ENCODE data around the gene DKK3. TPM values are rescaled to one million over a fixed set of nuclear protein-coding genes. Genes with fewer than 3 reads are reported as not detected.

Gene DKK3
- total and polyA plus RNA-seq, 2 experiments from 2014 or later, result 16.8 to 31.1 TPM

DNA sequence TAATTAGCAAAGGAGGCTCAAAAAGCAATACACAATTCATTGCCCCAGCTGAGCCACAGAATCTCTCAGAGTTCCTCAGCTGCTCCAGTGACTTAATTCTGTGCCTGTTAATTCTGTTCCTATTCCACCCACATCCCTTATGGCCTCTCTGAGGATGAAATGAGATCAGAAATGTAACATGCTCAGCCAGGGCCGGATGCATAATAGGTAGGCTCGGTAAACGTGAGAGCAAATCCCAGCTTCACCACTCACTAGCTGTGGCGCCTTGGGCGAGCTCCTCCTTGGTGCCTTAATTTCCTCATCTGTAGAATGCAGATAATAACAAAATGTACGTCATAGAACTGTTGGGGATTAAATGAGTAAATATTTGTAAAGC, 42.8 kb upstream of the DKK3 start (continued):
- TF ChIP-seq JUNB (IDR thresholded peaks at IDR 0.05; ENCODE audit: unreplicated experiment), result no peak
- TF ChIP-seq EZH2 (IDR thresholded peaks at IDR 0.05; ENCODE audit: low read depth, unreplicated experiment), result no peak
- TF ChIP-seq, protein P1, sequence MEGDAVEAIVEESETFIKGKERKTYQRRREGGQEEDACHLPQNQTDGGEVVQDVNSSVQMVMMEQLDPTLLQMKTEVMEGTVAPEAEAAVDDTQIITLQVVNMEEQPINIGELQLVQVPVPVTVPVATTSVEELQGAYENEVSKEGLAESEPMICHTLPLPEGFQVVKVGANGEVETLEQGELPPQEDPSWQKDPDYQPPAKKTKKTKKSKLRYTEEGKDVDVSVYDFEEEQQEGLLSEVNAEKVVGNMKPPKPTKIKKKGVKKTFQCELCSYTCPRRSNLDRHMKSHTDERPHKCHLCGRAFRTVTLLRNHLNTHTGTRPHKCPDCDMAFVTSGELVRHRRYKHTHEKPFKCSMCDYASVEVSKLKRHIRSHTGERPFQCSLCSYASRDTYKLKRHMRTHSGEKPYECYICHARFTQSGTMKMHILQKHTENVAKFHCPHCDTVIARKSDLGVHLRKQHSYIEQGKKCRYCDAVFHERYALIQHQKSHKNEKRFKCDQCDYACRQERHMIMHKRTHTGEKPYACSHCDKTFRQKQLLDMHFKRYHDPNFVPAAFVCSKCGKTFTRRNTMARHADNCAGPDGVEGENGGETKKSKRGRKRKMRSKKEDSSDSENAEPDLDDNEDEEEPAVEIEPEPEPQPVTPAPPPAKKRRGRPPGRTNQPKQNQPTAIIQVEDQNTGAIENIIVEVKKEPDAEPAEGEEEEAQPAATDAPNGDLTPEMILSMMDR (conservative IDR thresholded peaks at IDR 0.05; ENCODE audit: low read depth in 2 of 2), result no peak
- TF ChIP-seq, protein P2, sequence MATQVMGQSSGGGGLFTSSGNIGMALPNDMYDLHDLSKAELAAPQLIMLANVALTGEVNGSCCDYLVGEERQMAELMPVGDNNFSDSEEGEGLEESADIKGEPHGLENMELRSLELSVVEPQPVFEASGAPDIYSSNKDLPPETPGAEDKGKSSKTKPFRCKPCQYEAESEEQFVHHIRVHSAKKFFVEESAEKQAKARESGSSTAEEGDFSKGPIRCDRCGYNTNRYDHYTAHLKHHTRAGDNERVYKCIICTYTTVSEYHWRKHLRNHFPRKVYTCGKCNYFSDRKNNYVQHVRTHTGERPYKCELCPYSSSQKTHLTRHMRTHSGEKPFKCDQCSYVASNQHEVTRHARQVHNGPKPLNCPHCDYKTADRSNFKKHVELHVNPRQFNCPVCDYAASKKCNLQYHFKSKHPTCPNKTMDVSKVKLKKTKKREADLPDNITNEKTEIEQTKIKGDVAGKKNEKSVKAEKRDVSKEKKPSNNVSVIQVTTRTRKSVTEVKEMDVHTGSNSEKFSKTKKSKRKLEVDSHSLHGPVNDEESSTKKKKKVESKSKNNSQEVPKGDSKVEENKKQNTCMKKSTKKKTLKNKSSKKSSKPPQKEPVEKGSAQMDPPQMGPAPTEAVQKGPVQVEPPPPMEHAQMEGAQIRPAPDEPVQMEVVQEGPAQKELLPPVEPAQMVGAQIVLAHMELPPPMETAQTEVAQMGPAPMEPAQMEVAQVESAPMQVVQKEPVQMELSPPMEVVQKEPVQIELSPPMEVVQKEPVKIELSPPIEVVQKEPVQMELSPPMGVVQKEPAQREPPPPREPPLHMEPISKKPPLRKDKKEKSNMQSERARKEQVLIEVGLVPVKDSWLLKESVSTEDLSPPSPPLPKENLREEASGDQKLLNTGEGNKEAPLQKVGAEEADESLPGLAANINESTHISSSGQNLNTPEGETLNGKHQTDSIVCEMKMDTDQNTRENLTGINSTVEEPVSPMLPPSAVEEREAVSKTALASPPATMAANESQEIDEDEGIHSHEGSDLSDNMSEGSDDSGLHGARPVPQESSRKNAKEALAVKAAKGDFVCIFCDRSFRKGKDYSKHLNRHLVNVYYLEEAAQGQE (IDR thresholded peaks at IDR 0.05; ENCODE audit: unreplicated experiment), result no peak
- no peak for TF ChIP-seq ZNF114 (CRISPR knock-in tag; IDR thresholded peaks at IDR 0.05)

DNA sequence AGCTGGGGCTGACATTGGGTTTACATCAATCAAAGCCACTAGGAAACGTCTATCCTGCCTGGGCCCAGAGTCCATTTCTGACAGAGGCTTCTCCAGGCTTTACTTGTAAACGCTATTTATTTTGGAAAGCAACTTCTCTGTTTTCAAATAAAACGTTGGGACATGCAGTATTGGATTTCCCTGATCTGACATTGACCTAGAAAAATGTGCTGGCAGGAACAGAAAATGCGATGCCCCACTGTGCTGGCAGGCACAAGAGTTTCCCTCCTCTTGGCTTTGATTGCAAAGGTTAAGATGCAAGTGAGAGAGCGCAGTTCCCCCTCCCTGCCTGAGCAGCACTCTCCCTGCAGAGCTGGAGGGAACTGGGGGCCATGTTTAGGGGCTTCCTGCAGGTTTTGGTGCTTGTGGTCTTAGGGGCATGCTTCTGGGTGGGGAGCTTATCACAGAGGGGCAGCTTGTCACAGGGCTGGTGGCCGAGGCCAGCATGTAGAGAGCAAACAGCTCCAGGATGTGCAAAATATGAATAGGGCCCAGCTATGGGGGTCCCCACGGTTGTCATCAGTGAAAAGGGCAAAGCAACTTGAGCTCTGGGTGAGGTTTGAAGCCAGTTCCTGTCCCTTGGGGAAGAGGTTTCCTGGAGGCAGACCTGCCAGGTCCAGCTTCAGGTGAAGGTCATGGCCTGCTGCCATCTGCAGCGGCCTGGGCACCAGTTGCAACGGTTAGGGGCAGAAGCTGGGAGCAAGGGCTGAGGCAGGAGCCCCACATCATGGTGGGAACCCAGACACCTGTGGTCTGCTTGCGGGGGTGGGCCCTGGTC, 42.3 kb upstream of the DKK3 start:
- no peak overlapping the region; the same call in 1 of the 2 replicates for H3K27ac Mint-ChIP-seq
- Histone ChIP-seq H3K27me3 (ENCODE audit: insufficient read depth) (no peaks in the 10 kb centered on the region), H3F3A (replicated peaks; ENCODE audit: low read depth) (no peaks in the 10 kb centered on the region), H3K4me3 (no peak overlapping the region), H4K20me1 (replicated peaks; ENCODE audit: insufficient read depth) (no peaks in the 10 kb centered on the region), H2AFZ (peak overlapping the region; percentile 78; the same call in 1 of the 2 replicates), H3K79me2 (replicated peaks; ENCODE audit: insufficient read depth) (no peaks in the 10 kb centered on the region), H3K4me2 (no peak overlapping the region), H3K27ac (ENCODE audit: low read depth) (no peak overlapping the region), H3K9me2 (ENCODE audit: insufficient read depth) (no peaks in the 10 kb centered on the region), H3K4me1 (ENCODE audit: insufficient read depth) (no peaks in the 10 kb centered on the region), H3K36me3 (ENCODE audit: insufficient read depth) (no peaks in the 10 kb centered on the region)
- no peaks in the 10 kb centered on the region for H3K36me3 Mint-ChIP-seq (ENCODE audit: low read depth)
- no peaks in the 10 kb centered on the region for H3K9me3 Mint-ChIP-seq
- H3K4me3 Mint-ChIP-seq, result no peak overlapping the region
- DNase-seq (ENCODE audit: low spot score) (peak; percentile 17), ATAC-seq (peak; percentile 30)
- peaks cover 5% of the 10 kb centered on the region for H3K27me3 Mint-ChIP-seq (ENCODE audit: insufficient read depth, low read depth, poor library complexity)
- peaks cover 8% of the 10 kb centered on the region; the same call in 2 of the 3 replicates for H3K4me1 Mint-ChIP-seq
- no peak for TF ChIP-seq EZH2phosphoT487 (IDR thresholded peaks at IDR 0.05; ENCODE audit: unreplicated experiment)
- TF ChIP-seq, protein P2 (IDR thresholded peaks at IDR 0.05; ENCODE audit: unreplicated experiment), result no peak
- TF ChIP-seq ZNF114 (CRISPR knock-in tag; IDR thresholded peaks at IDR 0.05), result no peak
- no peak for TF ChIP-seq POLR2AphosphoS5 (IDR thresholded peaks at IDR 0.05; ENCODE audit: low read depth)
- TF ChIP-seq STAT1 (IDR thresholded peaks at IDR 0.05; ENCODE audit: unreplicated experiment), result no peak
